Left forelimb (tissue), 1 donor: Measurements from ENCODE around the gene FUT3.

ENCODE experiments used
- DNase-seq: peaks from one replicate; pipeline ENCODE4 v3.0.0-alpha.2; 2018; ENCODE audit warnings: low spot score

FUT3 gene

DNA sequence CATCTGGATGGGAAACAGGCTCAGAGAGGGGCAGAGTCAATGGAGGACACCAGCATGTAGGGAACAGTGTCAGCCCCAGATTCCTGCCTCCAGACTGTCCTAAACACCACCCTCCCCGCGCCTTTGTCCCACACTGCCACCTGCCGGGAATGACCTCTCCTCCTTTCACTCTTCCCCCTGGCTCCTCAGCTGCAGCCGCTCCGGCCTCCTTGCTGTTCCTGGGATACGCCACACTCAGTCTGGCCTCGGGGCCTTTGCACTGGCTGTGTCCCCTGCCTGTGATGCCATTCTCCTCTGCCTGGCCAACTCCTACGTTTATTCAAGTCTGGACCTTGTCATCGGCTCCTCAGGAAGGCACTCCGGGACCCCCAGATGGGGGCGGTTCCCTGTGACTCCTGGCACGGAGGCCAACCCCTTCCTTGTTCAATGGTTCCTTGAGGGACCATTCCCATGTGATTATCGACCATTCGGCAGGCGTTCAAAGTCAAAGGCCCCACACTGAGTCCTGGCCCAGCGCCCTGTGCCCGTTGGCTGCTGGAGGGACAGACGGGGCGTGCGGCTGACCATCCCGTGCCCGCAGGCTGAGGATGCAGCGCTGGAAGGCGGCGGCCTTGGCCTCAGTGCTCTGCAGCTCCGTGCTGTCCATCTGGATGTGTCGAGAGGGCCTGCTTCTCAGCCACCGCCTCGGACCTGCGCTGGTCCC is 27.5 kb downstream of the FUT3 start:
- DNase-seq: no peak

DNA sequence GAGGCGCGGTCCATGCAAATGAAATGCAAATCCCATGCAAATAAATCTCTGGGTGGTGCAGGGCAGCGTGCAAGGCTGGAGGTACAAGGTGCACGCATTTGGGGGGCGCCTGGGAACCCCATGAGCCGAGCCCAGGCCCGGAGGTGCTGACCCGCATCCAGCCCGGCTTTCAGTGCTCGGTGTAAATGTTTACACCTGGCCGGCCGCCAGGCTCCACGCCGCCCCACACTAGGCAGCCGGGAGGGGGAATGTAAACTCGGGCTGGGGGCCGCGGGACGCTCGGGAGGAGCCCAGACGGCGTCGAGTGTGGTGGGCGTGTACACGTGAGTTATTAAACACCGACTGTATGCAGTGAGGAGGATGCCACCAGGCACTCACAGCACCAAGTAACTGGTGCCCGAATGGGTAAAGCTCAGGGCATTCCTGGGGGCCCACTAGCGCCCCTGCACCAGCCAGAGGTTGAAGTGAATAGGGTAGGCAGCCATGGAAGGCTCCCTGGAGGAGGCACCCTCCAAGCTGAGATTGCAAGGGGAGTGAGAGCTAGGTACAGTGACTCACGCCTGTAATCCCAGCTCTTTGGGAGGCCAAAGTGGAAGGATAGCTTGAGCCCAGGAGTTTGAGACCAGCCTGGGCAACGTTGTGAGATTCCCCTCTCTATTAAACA is 28.9 kb downstream of the FUT3 start:
- no peak for DNase-seq

DNA sequence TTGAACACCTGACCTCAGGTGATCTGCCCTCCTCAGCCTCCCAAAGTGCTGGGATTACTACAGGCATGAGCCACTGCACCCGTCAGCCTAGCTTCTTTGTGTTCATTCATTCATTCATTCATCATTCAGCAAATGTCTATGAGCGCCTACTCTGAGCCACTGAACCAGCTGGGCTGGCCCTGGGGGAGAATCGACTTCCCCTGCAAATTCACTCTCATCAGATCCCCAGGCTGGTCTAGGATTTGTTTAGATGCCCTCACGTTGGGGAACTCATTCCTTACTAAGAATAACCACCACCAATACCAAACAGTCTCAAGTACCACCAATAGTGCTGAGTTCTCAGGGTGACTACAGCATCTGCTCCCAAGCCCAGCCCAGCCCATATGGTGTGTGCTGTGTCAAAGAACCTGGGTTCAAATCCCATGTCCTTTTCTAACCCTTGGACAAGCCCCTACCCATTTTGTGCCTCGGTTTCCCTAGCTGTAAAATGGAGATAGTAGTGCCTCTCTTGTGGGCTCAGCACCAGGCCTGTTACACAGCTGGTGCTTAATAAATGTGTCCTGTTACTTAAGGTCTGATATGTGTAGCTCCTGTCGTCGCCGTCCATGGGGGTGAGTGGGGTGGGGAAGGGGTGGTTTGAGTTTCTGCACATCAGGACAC is 29.6 kb downstream of the FUT3 start:
- no peak for DNase-seq

DNA sequence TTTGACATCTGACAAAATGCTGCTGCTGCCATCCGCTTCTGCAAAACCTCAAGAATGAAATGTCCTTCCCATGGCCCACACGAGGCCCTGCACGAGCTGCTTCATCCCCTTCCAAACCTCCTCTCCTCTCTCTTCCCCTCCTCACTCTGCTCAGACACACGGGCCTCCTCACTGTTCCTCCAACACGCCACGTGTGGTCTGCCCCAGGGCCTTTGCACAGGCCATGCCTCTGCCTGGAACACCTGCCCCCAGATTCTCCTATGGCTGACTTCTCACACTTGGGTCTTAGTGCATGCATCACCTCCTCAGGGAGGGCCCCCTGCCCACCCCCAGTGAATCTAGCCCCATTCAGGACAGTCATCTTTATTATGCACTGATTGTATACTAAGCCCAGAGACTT is 30.5 kb downstream of the FUT3 start:
- no peak for DNase-seq

DNA sequence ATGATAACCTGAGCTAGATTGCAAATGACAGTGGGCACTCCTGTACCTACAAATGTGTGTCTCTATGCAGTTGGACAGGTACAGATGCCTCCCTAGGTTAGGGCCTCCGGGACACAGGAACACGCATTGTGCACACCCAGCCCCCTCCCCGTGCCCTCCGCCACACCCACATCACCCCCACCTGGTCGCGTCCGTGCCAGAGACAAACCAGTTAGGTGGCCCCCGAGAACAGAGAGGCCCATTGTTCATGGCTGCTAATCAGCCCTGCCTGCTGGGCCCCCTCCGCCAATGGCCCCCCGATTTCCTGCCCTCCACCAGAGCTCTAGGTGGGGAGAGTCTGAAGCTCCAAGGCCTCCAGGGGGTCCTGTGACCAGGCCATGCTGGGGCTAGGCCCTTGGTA is 32.7 kb downstream of the FUT3 start:
- no peak for DNase-seq

DNA sequence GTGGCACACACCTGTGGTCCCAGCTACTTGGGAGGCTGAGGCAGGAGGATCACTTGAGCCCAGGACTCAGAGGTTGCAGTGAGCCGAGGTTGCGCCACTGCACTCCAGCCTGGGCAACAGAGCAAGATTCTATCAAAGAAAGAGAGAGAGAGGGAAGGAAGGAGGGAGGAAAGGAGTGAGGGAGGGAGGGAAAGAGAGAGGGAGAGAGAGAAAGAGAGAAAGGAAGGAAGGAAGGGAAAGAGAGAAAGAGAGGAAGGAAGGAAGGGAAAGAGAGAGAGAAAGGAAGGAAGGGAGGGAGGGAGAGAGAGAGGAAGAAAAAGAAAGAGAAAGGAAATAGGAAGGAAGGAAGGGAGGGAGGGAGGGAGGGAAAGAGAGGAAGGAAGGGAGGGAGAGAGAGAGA is 34.0 kb downstream of the FUT3 start:
- DNase-seq: no peak

DNA sequence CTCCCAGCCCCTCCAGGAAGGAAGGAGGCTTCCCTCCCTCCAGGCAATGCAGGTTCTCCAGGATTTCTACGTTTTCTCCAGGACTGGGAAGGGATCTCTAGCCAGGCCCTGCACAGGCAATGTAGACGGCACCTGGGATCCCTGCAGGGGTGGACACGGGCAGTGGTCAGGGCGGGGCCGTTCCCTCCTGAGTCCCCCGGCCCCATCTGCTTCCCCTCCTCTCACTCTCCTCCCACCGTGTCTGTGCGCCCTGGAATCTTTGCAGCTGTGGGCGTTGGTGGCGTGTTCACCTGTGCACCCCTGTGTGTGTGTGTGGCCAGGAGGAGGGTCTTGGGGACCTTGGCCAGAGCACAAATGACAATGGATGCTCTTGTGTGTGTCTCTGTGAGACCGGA is 36.4 kb downstream of the FUT3 start:
- no peak for DNase-seq

DNA sequence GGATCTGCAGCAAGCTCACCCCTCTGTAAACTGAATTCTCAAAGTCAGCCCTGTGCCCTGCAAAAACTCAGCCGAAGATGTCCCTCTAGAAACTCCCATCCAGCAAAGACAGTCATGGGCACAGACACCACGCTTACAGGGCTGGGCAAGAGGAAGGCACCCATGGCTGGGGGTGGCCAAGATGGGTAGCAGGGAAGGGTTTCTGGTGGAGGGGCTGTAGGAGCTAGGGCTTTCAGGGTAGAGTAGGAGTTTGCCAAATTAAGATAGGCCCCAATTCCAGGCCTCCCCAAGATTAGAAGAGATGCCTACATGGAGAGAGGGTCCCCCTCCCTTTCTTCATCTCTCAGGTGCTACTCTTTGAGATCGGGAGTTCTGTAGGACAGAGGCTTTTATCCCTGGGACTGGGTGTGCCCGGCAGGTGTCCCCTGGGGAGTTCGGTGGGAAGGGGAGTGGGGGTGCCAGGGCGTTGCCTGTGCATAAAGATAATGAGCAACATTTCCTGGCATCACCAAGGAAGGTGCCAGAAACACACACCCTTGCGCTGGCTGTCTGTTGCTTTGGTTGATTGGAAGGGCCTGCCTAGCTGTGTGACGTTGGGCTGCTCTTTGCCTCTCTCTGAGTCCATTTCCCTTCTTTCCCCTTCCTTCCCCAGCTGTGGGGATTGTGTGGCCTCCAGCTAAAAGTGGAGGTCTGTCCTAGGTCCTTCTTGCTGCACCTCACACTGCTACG is 37.0 kb downstream of the FUT3 start:
- DNase-seq: no peak

DNA sequence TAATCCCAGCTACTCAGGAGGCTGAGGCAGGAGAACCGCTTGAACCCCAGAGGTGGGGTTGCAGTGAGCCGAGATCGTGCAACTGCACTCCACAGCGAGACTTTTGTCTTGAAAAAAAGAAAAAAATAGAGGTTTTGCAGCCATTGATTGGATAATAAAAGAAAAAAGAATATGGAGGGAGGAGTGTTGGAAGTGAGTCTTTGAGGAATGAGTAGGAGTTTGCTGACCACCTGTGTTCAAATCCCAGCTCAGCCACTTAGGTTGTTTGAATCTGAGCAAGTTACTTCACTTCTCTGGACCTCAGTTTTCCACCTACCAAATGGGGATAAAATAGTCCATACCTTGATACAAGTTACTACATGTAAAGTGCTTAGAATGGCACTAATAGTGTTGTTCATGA is 40.1 kb downstream of the FUT3 start:
- no peak for DNase-seq

DNA sequence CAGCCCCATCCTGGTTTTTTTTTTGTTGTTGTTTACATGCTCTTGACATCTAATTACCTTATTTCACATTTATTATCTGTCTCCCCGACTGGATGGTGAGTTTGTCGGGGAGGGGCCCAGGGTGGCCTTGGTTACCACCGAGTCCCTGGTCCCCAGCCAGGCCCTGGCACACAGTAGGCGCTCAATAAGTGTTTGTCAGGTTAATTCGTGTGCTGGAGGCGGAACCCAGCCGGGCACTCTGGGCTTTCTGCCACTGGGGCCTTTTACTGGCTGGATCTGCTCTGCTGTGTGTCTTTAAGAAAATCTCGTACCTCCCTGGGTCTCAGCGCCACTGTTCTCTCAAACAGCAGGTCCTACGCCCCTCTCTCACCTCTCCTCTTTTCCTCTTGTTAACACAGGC is 41.8 kb downstream of the FUT3 start:
- no peak for DNase-seq

DNA sequence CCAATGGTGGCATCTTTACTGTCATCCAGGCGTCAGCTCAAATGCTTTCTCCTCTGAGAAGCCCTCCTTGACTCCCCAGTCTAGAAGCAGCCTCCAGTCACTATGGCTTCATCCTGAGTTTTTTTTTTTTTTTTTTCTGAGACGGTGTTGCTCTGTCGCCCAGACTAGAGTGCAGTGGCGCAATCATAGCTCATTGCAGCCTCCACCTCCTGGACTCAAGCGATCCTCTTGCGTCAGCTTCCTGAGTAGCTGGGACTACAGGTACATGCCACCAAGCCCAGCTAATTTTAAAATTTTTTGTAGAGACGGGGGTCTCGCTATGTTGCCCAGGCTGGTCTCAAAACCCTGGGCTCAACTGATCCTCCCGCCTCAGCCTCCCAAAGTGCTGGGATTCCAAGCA is 42.2 kb downstream of the FUT3 start:
- no peak for DNase-seq

DNA sequence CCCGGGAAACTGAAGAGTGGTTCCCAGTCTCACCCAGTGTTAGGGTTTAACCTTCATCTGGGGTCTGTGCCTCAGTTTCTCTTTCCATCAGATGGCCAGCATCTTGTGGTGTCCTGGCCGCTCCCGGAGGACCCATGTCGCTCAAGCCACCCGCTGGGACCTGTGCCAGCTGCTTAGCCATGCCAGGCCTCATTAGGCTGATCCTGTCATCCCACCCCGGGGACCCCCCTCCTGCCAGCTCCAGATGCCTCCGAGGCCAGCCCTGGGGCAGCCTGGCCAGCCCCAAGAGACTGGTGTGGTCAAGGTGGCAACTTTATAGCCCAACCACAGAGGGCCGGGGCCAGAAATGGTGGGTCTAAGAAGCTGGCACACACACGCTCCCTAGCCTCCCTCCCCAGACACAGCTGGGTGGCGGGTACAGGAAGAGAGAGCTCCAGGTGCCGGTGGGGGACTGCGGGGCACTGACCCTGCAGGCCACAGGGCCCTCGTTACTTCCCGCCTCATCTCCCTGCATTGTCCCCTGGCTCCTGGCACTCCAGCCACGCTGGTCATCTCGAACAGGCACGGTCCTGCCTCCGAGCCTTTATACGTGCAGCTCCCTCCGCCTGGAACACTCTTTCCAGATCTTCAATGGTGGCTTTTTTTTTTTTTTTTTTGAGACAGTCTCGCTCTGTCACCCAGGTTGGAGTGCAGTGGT is 43.0 kb downstream of the FUT3 start:
- no peak for DNase-seq

DNA sequence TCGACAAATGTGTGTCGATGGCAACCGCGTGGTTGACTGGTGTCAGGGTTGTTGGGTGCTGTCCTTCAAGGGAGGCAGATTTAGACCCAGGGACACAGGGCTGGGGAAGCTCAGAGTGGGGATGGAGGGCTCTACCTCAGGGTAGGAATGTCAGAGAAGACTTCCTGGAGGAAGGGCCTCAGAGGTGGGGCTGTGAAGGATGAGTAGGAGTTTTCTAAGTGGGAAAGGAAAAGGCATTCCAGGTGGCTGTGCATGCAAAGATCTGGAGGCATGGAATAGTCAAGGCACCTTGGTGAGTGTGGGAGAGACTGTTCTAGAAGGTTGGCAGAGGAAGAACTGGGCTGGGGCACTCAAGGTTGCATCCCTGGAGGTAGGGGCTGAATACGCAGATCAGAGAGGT is 44.3 kb downstream of the FUT3 start:
- DNase-seq: no peak

DNA sequence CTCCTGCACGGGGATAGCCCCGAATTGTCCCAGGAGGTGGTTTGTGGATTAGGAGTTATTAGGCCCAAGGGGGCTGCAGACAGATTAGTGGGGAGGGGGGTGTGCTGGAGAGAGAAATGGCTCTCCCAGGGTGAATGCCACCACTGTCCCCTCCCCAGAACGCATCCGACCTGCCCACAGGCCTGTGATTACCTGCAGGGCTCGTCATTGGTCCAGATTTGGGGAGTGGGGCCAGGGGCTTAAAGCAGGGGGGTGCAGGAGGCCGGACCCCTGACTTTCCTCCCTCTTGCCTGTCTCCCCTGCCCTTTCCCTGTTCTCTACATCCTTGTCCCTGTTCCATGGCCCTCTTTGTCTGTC is 45.1 kb downstream of the FUT3 start:
- no peak for DNase-seq

DNA sequence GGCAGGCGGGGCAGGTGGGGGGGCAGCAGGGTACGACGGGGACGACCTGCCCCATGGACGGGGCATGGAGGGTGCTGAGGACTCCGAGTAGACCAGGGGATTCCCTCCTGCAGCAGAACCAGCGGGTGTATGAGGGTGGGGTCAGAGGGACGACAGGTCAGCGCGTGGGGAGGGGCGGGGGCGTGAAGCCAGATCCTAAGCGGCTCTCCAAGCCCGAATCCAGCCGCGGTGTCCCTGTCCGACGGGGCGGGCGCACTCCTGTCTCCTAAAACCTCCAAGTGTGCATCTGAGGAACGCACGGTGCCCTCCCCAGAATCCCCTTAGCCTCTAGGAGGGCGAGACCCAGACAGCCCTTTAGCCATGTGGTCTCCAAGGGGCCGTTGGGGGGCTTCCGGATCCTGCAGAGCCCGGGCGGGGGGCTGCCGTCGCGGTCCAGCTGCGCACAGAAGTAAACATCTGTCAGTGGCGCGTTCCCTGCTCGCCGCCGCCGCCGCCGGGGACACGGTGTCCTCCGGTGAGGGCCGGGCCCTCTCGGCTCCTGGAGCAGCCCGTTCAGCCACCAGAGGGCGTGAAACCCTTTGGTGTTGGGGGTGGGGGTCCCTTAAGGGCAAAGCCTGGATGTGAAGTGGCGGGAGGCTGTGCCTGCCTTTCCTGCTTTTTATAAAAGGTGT is 45.7 kb downstream of the FUT3 start:
- DNase-seq: no peak

DNA sequence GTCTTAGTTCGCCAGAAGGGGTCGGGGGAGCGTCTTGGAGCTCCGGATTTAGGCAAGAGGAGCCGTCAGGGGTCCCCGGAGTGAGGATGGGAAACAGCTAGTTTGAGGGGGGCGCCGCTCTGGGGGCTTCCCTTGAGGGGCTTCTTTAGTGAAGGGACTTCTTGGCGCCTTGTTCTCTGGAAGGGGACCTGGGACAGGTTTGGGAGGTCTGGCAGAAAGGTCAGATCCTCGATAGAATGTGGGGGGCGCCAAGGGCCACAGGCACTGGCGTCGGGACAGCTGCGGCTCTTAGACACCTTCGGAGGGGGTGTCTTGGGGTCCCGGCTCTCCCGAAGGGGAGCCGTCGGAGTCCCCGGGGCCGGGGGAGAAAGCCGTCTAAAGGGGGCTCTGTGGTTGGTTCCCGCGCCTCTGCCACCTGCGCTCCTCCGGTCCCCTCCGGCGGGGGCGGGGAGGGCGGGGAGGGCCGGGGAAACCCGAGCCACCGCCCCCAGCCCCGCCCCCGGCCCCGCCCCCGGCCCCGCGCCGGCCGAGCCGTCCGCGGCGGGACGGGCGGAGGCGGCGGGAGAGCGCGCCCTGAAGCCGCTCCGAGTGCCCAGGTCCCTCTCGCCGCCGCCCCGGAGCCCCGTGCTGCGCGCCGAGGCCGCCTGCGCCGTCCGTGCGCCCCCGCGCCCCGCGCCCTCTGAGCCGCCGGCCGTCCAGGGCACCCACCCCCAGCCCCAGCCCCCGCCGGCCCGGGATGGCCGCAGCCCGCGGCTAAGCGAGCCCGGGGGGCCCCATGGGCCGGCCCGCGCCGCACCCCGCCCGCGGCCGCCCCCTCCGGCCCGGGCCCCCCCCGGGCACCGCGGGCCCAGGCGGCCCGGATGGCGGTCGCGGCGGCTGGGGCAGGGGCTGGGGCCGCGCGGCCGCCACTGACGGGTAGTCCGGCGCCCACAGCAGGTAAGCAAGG is 46.5 kb downstream of the FUT3 start, which contains the start of gene NRTN:
Gene NRTN (plus strand): TSS at position 552 of the 946 bp plus-strand sequence. CDS start 19,099 bp downstream, outside the sequence.
- no peak for DNase-seq

DNA sequence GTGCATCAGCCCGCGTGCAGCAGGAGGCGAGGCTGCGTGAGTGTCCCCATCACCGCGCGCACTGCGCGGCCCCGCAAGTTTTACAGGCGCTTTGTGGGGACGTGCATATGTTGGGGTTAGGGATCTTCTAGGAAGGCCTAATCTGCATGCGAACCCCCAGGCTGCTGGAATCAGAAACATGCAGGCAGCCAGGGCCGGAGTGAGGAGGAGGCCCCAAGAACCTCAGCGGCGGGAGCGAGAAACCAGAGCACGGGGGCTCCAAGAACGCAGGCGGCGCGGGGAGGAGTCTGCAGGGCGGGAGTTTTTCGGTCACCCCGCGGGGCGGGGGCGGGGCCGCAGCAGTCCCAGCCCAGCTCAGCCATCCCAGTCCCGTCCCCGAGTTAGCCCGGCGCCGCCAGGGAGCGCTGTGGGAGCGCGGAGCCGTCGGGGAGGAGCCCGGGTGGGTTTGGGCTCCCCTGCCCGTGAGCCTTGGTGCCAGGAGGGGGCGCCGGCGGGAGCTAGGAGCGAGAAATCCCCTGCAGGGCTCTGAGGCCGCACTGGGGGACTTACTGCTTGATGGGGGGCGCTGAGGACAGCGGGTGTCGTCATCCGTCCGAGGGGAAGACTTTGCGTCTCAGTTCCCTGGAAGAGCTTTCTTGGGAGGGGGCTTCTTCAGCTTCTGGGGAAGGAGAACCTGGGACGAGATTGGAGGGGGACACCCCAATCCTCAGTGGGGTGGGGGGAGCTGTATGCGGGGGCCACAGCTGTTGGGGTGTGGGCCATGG is 47.3 kb downstream of the FUT3 start:
- peak; percentile 95 for DNase-seq

DNA sequence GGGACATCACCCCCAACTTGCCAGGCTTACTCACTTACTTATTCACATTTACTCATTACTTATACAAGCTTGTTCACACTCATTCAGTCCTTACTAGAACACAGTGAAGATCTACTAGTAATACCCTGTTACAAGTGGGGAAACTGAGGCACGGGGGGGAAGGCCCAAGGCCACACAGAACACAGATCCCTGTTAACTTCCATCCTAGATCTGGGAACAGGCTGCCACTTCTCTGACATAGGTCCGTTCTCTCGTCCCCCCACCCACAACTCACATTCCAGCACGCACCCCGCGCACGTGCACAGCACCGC is 47.9 kb downstream of the FUT3 start:
- DNase-seq: no peak

DNA sequence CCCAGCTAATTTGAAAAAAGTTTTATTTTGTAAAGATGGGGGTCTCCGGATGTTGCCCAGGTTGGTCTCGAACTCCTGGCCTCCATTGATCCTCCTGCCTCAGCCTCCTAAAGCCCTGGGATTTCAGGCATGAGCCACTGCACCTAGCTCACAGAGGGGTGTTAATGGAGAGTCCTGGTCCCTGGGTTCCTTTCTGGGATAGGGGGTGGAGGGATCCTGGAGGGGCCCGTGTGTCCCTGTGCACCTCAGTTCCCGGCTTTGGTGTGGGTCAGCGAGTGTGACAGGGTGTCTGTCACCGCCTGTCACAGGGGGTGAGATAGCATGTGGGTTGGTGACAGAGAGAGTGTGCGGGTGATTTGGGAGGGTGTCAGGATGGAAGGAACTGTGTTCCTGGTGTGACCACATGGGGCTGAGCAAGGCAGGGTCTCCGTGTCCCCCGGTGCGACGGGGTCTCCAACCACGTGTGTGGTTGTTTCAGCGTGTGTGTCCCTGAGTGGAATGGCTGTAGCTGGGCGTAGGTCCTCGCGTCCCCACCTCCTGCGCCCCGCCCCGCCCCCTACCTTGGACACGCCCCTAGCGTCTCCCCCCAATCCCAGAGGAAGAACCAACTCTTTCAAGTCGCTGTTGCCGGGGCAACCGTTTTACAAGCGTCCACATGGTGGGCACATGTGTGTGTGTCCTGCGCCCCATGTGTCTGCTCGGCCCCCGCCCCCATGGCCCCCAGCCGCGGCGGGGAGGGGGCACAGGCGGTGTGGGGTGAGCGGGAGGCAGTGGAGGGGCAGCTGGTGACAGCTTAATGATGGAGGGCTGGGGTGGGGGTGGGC is 49.2 kb downstream of the FUT3 start:
- peak; percentile 73 for DNase-seq
